Esophagus muscularis mucosa (tissue), 3 donors: ENCODE data around the gene NDUFB7.

Experiments used
- POLR2AphosphoS5 ChIP-seq, 2 donors: sonication (generic); formaldehyde crosslinking; IDR thresholded peaks; one replicate each; pipeline ENCODE4 v1.6.1; 2017; ENCODE audit warnings: antibody characterized with exemption in 2 of 2
- TF ChIP-seq, protein P1 (sequence below), 3 experiments: fragments of 200-600 bp in 2 of 3; fragments of 450-650 bp in 1 of 3; sonication (generic) in 2 of 3; IDR thresholded peaks; one replicate each; pipeline ENCODE4 v1.5.1; 2017 to 2019; ENCODE audit warnings: antibody characterized with exemption in 3 of 3, mild to moderate bottlenecking in 2 of 3, moderate library complexity in 1 of 3

GRCh38 chr19:14544977-14545715 lies 26.7 kb downstream of the NDUFB7 start:
- TF ChIP-seq POLR2AphosphoS5 (IDR thresholded peaks at IDR 0.05), result no peak
- TF ChIP-seq, protein P1, sequence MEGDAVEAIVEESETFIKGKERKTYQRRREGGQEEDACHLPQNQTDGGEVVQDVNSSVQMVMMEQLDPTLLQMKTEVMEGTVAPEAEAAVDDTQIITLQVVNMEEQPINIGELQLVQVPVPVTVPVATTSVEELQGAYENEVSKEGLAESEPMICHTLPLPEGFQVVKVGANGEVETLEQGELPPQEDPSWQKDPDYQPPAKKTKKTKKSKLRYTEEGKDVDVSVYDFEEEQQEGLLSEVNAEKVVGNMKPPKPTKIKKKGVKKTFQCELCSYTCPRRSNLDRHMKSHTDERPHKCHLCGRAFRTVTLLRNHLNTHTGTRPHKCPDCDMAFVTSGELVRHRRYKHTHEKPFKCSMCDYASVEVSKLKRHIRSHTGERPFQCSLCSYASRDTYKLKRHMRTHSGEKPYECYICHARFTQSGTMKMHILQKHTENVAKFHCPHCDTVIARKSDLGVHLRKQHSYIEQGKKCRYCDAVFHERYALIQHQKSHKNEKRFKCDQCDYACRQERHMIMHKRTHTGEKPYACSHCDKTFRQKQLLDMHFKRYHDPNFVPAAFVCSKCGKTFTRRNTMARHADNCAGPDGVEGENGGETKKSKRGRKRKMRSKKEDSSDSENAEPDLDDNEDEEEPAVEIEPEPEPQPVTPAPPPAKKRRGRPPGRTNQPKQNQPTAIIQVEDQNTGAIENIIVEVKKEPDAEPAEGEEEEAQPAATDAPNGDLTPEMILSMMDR (IDR thresholded peaks at IDR 0.05), result no peak
